Thyroid gland (tissue), 4 donors: ENCODE measurements around the gene ZCCHC24.

Experiments
- CTCF ChIP-seq, 6 experiments: fragments of 200-600 bp in 3 of 6; fragments of 450-650 bp in 3 of 6; sonication (generic) in 3 of 6; IDR thresholded peaks; one replicate each; pipeline ENCODE4 v1.5.1; 2016 to 2019; ENCODE audit warnings: antibody characterized with exemption in 6 of 6, mild to moderate bottlenecking in 2 of 6, inconsistent platforms in 1 of 6, moderate library complexity in 1 of 6
- POLR2A ChIP-seq, 2 donors: fragments of 450-650 bp; IDR thresholded peaks; one replicate each; pipeline ENCODE4 v1.6.1; 2017; ENCODE audit warnings: antibody characterized with exemption in 2 of 2, mild to moderate bottlenecking in 2 of 2, moderate library complexity in 1 of 2

GRCh38 chr10:79468841-79469585, 23.6 kb upstream of the ZCCHC24 start:
- TF ChIP-seq POLR2A (IDR thresholded peaks at IDR 0.05) (no peak), CTCF (IDR thresholded peaks at IDR 0.05) (no peak)
